Measurements from ENCODE around the gene BTN2A1. TPM values are rescaled to one million over a fixed set of nuclear protein-coding genes. Genes with fewer than 3 reads are reported as not detected.

The BTN2A1 gene
- total and polyA plus RNA-seq, 9 of the 15 experiments (the other 6 are each of a cell fraction or from before 2014, with no cell fraction given) = 6.7 to 22.1 (median 16.4) TPM

DNA sequence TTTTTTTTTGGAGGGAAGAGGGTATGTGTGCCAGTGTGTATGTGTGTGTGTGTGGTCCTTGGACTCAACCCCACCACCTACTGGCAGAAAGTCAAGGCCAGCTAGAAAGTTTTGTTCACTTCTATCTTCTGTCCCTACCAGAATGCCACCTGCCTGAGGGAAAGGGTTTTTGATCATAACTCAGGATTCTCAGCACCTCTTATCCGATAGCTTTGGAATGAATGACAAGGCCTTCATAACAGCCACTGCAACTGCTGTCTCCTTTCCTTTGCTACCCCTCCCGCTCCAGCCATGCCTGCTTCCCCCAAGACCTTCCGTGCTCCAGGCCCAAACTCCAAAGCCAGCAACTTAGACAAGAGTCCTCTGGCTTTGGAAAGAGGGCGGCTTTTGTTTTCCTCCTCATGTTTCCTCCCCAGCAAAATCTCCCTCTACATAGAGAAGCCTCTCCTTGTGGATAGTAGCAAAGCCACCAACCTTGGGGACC lies 37.0 kb upstream of the BTN2A1 start:
- H3K4me2 ChIP-seq (ENCODE audit: insufficient read depth, low read length) = peak overlapping the region; percentile 96
- no peaks in the 10 kb centered on the region for H3K79me2 ChIP-seq (ENCODE audit: control insufficient read depth, insufficient read depth, low read length)
- peak overlapping the region; percentile 75 for H3K4me3 ChIP-seq
- H3K36me3 ChIP-seq (ENCODE audit: control insufficient read depth, insufficient read depth, low read length) = no peaks in the 10 kb centered on the region
- H3K9me1 ChIP-seq (ENCODE audit: control insufficient read depth, insufficient read depth, low read length) = no peaks in the 10 kb centered on the region
- H3K4me1 ChIP-seq (replicated peaks in 1 of 2; ENCODE audit: control insufficient read depth in 2 of 2, insufficient read depth in 2 of 2, low read length in 2 of 2) = peaks cover 12 to 17% of the 10 kb centered on the region in 2 experiments; a peak in 3 of 5 replicates
- H3K9ac ChIP-seq (ENCODE audit: insufficient read depth in 1 of 2, low read depth in 2 of 2, low read length in 2 of 2) = peak overlapping the region; percentile 0 to 91; a peak in 3 of 4 replicates
- DNase-seq (ENCODE audit: extremely low read depth in 1 of 4, low spot score in 3 of 4) (peak; percentile 43 to 66 (median 50)), ATAC-seq (peak; percentile 38), FAIRE-seq (peak; percentile 80)
- ChIA-PET POLR2A (interaction anchor here (0.6 to 1.5 kb wide), 3 partner anchors 204 to 354 kb away, joined by 3 to 5 read pairs (median 3); a partner anchor contains a TSS), CTCF (ENCODE audit: low intra/inter-chr PET ratio) (no interaction called here)
- WGBS (ENCODE audit: insufficient coverage, low coverage, missing lambda C conversion rate) = 57% methylated on average over 4 of the region's 4 CpGs
- intact Hi-C loops (cut with micrococcal nuclease) (loop anchor here (1.0 to 2.0 kb wide), 2 partner anchors 33 to 74 kb away; no protein-coding TSS in a partner anchor), in situ Hi-C loops (cut with MboI) (no loop called here)
- BruUV-seq (replicated peaks) = no TSS peak
- H3K27ac ChIP-seq (ENCODE audit: extremely low read depth, low read depth, low read length) = peak overlapping the region; percentile 14; the same call in 1 of the 3 replicates
- peak overlapping the region; percentile 99 for H2AFZ ChIP-seq (ENCODE audit: low read depth, low read length)
- no peaks in the 10 kb centered on the region for H3K9me3 ChIP-seq (replicated peaks; ENCODE audit: control insufficient read depth, insufficient read depth, low read depth, low read length)
- H3K27me3 ChIP-seq (ENCODE audit: control insufficient read depth in 2 of 2, insufficient read depth in 2 of 2, low read length in 2 of 2) = no peaks in the 10 kb centered on the region
- no peaks in the 10 kb centered on the region for H4K20me1 ChIP-seq (replicated peaks; ENCODE audit: control insufficient read depth, insufficient read depth, low read length)
- TF ChIP-seq KAT7 (CRISPR knock-in tag; IDR thresholded peaks at IDR 0.05; ENCODE audit: borderline replicate concordance) (0 out of 2 replicates have a peak, but pooled peaks have one; percentile 27), ZNF3 (CRISPR knock-in tag; IDR thresholded peaks at IDR 0.05) (no peak), SP1 (CRISPR knock-in tag; IDR thresholded peaks at IDR 0.05) (peak; percentile 37; the same call in 1 of the 2 replicates), STAT5A (IDR thresholded peaks at IDR 0.05; ENCODE audit: borderline replicate concordance, low read length) (no peak), LCOR (CRISPR knock-in tag; IDR thresholded peaks at IDR 0.05) (0 out of 2 replicates have a peak, but pooled peaks have one; percentile 14), NRF1 (conservative IDR thresholded peaks at IDR 0.05 in 1 of 2, IDR thresholded peaks at IDR 0.05 in 1 of 2) (no peak)
- TF ChIP-seq, protein P1, sequence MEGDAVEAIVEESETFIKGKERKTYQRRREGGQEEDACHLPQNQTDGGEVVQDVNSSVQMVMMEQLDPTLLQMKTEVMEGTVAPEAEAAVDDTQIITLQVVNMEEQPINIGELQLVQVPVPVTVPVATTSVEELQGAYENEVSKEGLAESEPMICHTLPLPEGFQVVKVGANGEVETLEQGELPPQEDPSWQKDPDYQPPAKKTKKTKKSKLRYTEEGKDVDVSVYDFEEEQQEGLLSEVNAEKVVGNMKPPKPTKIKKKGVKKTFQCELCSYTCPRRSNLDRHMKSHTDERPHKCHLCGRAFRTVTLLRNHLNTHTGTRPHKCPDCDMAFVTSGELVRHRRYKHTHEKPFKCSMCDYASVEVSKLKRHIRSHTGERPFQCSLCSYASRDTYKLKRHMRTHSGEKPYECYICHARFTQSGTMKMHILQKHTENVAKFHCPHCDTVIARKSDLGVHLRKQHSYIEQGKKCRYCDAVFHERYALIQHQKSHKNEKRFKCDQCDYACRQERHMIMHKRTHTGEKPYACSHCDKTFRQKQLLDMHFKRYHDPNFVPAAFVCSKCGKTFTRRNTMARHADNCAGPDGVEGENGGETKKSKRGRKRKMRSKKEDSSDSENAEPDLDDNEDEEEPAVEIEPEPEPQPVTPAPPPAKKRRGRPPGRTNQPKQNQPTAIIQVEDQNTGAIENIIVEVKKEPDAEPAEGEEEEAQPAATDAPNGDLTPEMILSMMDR (IDR thresholded peaks at IDR 0.05 in 2 of 3, conservative IDR thresholded peaks at IDR 0.05 in 1 of 3; ENCODE audit: insufficient read depth in 2 of 3, low read depth in 1 of 3, low read length in 3 of 3) = peak; percentile 46 to 65 (median 58); a peak in 5 of 6 replicates
- TF ChIP-seq, protein P2, sequence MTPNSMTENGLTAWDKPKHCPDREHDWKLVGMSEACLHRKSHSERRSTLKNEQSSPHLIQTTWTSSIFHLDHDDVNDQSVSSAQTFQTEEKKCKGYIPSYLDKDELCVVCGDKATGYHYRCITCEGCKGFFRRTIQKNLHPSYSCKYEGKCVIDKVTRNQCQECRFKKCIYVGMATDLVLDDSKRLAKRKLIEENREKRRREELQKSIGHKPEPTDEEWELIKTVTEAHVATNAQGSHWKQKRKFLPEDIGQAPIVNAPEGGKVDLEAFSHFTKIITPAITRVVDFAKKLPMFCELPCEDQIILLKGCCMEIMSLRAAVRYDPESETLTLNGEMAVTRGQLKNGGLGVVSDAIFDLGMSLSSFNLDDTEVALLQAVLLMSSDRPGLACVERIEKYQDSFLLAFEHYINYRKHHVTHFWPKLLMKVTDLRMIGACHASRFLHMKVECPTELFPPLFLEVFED (CRISPR knock-in tag; conservative IDR thresholded peaks at IDR 0.05) = 0 out of 2 replicates have a peak, but pooled peaks have one; percentile 5
